Keratinocyte (primary cell): Measurements from ENCODE around the gene RERE. TPM values are rescaled to one million over a fixed set of nuclear protein-coding genes. Genes with fewer than 3 reads are reported as not detected.

Experiments
- DNase-seq: peaks from one replicate; pipeline ENCODE4 v3.0.0-alpha.2; 2011; ENCODE audit warnings: low read depth, missing footprints, low spot score
- FAIRE-seq: peaks from 2 replicates; lab custom pipeline; 2011; peaks lifted over from hg19 to GRCh38; lab: Jason Lieb, UNC
- H2AFZ ChIP-seq: 2 replicates; pipeline ENCODE4 v1.6.0; 2012; ENCODE audit warnings: low read length, control low read depth, inconsistent platforms; ENCODE audit not compliant: control insufficient read depth
- H3K27ac ChIP-seq: 2 replicates; pipeline ENCODE4 v1.5.1; 2011; ENCODE audit warnings: low read length; ENCODE audit not compliant: control insufficient read depth, insufficient read depth
- H3K27me3 ChIP-seq: 3 replicates; pipeline ENCODE4 v1.6.0; 2011; ENCODE audit warnings: low read length; ENCODE audit not compliant: control insufficient read depth, insufficient read depth; ENCODE audit errors: extremely low read depth
- H3K36me3 ChIP-seq, 2 experiments: 2 replicates in 1 of 2; 3 replicates in 1 of 2; pipeline ENCODE4 v1.5.1; 2011; ENCODE audit warnings: low read length in 2 of 2, mild to moderate bottlenecking in 1 of 2; ENCODE audit not compliant: control insufficient read depth in 2 of 2, insufficient read depth in 2 of 2; ENCODE audit errors: extremely low read depth in 1 of 2
- H3K4me1 ChIP-seq: 3 replicates; pipeline ENCODE4 v1.5.1; 2011; ENCODE audit warnings: low read length; ENCODE audit not compliant: control insufficient read depth, insufficient read depth; ENCODE audit errors: extremely low read depth
- H3K4me2 ChIP-seq: 3 replicates; pipeline ENCODE4 v1.6.0; 2011; ENCODE audit warnings: low read depth, low read length; ENCODE audit not compliant: control insufficient read depth, insufficient read depth; ENCODE audit errors: extremely low read depth
- H3K4me3 ChIP-seq, 3 experiments: fragments of 200-600 bp in 1 of 3; sonication (generic) in 1 of 3; 2 replicates in 2 of 3; 3 replicates in 1 of 3; pipeline ENCODE4 v1.5.1; 2011 to 2016; ENCODE audit warnings: low read length in 3 of 3, mild to moderate bottlenecking in 3 of 3, control low read depth in 2 of 3, inconsistent platforms in 1 of 3, low read depth in 1 of 3, mixed read lengths in 1 of 3, mixed run types in 1 of 3, moderate library complexity in 1 of 3; ENCODE audit not compliant: control insufficient read depth in 2 of 3, insufficient read depth in 2 of 3; ENCODE audit errors: extremely low read depth in 1 of 3
- H3K79me2 ChIP-seq: 2 replicates; pipeline ENCODE4 v1.6.0; 2012; ENCODE audit warnings: low read length; ENCODE audit not compliant: control insufficient read depth, insufficient read depth
- H3K9ac ChIP-seq: 3 replicates; pipeline ENCODE4 v1.6.0; 2011; ENCODE audit warnings: low read length; ENCODE audit not compliant: control insufficient read depth, insufficient read depth; ENCODE audit errors: extremely low read depth
- H3K9me1 ChIP-seq: 3 replicates; pipeline ENCODE4 v1.6.0; 2011; ENCODE audit warnings: low read length; ENCODE audit not compliant: control insufficient read depth, insufficient read depth; ENCODE audit errors: extremely low read depth
- H3K9me3 ChIP-seq: 2 replicates; pipeline ENCODE4 v1.5.1; 2012; ENCODE audit warnings: low read depth, low read length; ENCODE audit not compliant: control insufficient read depth
- H4K20me1 ChIP-seq: 3 replicates; pipeline ENCODE4 v1.6.0; 2011; ENCODE audit warnings: low read length; ENCODE audit not compliant: control insufficient read depth, insufficient read depth; ENCODE audit errors: extremely low read depth
- EZH2 ChIP-seq: IDR thresholded peaks from one replicate; pipeline ENCODE4 v1.6.1; 2012; ENCODE audit warnings: inconsistent platforms, mild to moderate bottlenecking, low read length, moderate library complexity
- dilution Hi-C: fragments of 300-500 bp; cut with MboI; formaldehyde crosslinking; loops from one replicate; pipeline ENCODE4 v1.7.0; 2020; ENCODE audit warnings: low sequenced_read_pairs; ENCODE audit not compliant: extremely low pct_ligation_motif_present
- polyA plus RNA-seq, 5 experiments: library from polyadenylated mRNA; depleted of rRNA in 3 of 5; stranded (reverse) in 3 of 5; stranded (forward) in 1 of 5; unstranded in 1 of 5; fragments of >200 nt; gene quantifications; 1 replicate in 1 of 5; 2 replicates in 3 of 5; 3 replicates in 1 of 5; pipeline versions ENCODE4 v1.2.1 to v1.2.3, GENCODE V29; 2011 to 2012; ENCODE audit warnings: missing spikeins in 2 of 5, low read depth in 1 of 5, low replicate concordance in 1 of 5
- TF ChIP-seq, protein P1 (sequence below), 3 experiments: IDR thresholded peaks in 1 of 3; conservative IDR thresholded peaks in 1 of 3; optimal IDR thresholded peaks in 1 of 3; 2 replicates in 2 of 3; 3 replicates in 1 of 3; pipeline versions ENCODE3 to v1.5.1; 2011; ENCODE audit warnings: low read length in 3 of 3, mild to moderate bottlenecking in 3 of 3, moderate library complexity in 2 of 3, control low read depth in 1 of 3, inconsistent platforms in 1 of 3; ENCODE audit not compliant: insufficient read depth in 2 of 3; ENCODE audit errors: extremely low read depth in 1 of 3

The RERE gene
- polyA plus RNA-seq, 1 donor (not counting 4 experiments of a cell fraction or from before 2014, with no cell fraction given): 3.8 TPM

DNA sequence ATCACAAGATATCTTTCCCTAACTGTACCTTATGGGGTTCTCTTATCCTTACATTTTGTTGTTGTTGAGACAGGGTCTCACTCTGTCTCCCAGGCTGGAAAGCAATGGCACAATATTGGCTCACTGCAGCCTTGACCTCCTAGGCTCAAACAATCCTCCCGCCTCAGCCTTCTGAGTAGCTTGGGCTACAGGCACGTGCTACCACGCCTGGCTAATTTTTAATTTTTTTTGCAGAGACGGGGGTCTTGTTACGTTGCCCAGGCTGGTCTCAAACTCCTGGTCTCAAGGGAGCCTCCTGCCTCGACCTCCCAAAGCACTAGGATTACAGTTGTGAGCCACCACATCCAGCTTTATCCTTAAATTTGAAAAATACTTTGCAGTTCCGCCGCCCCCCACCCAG lies 10.4 kb downstream of the RERE start:
- DNase-seq (no peak), FAIRE-seq (no peak)
- H3K36me3 ChIP-seq: no peaks in the 10 kb centered on the region
- no peaks in the 10 kb centered on the region for H3K27me3 ChIP-seq
- no peaks in the 10 kb centered on the region for H4K20me1 ChIP-seq
- H3K9me3 ChIP-seq: no peaks in the 10 kb centered on the region
- no peak overlapping the region for H2AFZ ChIP-seq
- H3K9ac ChIP-seq: no peak overlapping the region
- H3K27ac ChIP-seq: no peak overlapping the region
- no peak for TF ChIP-seq EZH2
- TF ChIP-seq, protein P1, sequence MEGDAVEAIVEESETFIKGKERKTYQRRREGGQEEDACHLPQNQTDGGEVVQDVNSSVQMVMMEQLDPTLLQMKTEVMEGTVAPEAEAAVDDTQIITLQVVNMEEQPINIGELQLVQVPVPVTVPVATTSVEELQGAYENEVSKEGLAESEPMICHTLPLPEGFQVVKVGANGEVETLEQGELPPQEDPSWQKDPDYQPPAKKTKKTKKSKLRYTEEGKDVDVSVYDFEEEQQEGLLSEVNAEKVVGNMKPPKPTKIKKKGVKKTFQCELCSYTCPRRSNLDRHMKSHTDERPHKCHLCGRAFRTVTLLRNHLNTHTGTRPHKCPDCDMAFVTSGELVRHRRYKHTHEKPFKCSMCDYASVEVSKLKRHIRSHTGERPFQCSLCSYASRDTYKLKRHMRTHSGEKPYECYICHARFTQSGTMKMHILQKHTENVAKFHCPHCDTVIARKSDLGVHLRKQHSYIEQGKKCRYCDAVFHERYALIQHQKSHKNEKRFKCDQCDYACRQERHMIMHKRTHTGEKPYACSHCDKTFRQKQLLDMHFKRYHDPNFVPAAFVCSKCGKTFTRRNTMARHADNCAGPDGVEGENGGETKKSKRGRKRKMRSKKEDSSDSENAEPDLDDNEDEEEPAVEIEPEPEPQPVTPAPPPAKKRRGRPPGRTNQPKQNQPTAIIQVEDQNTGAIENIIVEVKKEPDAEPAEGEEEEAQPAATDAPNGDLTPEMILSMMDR (optimal IDR thresholded peaks at IDR 0.05 in 1 of 3, IDR thresholded peaks at IDR 0.05 in 1 of 3, conservative IDR thresholded peaks at IDR 0.05 in 1 of 3; ENCODE audit: extremely low read depth in 1 of 3, insufficient read depth in 2 of 3, low read length in 3 of 3): no peak
- dilution Hi-C loops: no loop called here
- H3K4me3 ChIP-seq: no peak overlapping the region
- H3K9me1 ChIP-seq: peaks cover 2% of the 10 kb centered on the region
- no peak overlapping the region for H3K4me2 ChIP-seq
- peaks cover 8% of the 10 kb centered on the region for H3K79me2 ChIP-seq
- H3K4me1 ChIP-seq: no peaks in the 10 kb centered on the region

DNA sequence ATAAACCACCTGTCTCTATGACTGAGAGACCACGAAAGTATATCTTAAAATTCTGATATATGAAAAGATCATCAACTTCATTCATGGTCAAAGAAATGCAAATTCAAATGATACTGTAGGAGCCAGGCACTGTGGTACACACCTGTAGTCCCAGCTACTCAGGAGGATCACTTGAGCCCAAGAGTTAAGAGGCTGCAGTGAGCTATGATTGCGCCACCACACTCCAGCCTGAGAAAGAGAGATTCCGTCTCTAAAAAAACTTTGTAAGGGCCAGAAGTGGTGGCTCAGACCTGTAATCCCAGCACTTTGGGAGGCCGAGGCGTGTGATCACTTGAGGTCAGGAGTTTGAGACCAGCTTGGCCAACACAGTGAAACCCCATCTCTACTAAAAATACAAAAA lies 17.0 kb downstream of the RERE start:
- H3K9me3 ChIP-seq: no peaks in the 10 kb centered on the region
- H3K79me2 ChIP-seq: no peaks in the 10 kb centered on the region
- no peak overlapping the region for H3K4me2 ChIP-seq
- FAIRE-seq (no peak), DNase-seq (no peak)
- H3K9me1 ChIP-seq: no peaks in the 10 kb centered on the region
- H3K9ac ChIP-seq: no peak overlapping the region
- no peaks in the 10 kb centered on the region for H3K27me3 ChIP-seq
- TF ChIP-seq EZH2: no peak
- TF ChIP-seq, protein P1 (optimal IDR thresholded peaks at IDR 0.05 in 1 of 3, IDR thresholded peaks at IDR 0.05 in 1 of 3, conservative IDR thresholded peaks at IDR 0.05 in 1 of 3; ENCODE audit: extremely low read depth in 1 of 3, insufficient read depth in 2 of 3, low read length in 3 of 3): no peak
- H3K36me3 ChIP-seq: peaks cover 0 to 2% of the 10 kb centered on the region in 2 experiments
- H4K20me1 ChIP-seq: no peaks in the 10 kb centered on the region
- peaks cover 9% of the 10 kb centered on the region for H3K4me1 ChIP-seq
- H2AFZ ChIP-seq: no peak overlapping the region
- no peak overlapping the region for H3K27ac ChIP-seq
- no peak overlapping the region for H3K4me3 ChIP-seq
- dilution Hi-C loops: no loop called here
